ENCODE measurements around the gene INPP5B.
"Not testable (repeated sequence)": the region's sequence is repeated elsewhere in the genome, so short reads cannot be mapped to it uniquely, and the experiment has no call there.

The INPP5B gene

DNA sequence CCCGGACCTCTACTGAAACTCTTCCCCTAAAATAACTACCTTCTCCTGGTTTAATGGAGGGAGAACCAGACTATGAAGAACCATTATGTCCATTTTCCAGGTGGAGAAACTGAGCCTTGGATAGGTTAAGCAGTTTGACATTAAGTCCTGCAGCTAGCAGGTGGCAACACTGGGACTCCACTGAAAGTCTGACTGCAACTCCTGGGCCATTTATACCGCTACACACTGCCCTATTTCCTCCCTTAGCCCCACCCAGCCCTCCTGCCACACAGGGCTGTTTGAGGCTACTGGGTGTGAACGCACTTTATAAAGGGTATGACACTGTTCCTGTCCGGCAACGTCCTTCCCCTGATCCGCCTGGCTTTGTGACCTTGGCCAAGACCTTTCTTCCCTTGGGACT is 511 bp upstream of the INPP5B start:
- no peak for DNase-seq

DNA sequence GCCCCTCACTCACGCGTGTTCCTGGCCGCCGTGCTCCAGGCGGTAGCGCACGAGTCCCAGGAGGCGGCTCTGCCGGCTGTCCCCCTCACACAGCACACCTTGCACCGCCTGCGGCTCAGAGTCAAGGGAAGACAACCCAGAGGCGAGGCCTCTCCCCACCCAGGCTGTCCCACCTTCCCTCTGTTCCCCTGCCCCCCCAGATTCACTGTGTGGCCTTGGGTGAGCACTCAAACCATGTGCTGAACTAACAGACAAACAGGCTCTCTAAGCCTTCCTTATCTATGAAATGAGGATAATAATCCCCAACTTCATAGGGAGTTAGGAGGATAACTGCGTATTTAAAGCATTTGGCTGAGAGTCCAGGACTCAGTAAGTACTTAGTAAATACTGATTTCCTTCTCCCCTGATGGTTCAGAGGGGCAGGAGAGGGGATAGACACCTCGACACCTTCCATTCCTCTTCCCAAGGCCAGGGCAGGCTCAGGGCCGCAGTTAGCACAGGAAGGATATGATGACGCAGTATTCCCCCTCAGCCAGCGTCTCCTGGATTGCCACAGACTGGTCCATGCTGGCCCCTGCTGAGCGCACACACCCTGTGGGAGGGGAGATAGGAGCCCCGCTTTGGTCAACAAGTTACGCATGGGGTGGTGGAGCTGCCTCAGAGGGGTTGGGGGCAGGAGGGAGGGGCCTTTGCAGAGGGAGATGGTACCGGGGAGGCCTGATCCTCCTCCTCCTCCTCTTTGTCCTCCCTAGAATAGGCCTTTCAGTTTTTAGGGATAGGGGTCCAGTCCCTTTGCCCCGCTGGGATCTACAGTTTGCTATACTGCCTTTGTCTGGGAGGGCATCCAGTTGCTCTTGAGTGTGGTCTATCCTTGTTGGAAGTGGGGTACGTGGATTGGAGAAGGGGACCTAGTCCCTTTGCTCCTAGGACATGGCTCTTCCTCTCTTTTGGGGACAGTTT is 830 bp downstream of the INPP5B start:
- no peak for DNase-seq

DNA sequence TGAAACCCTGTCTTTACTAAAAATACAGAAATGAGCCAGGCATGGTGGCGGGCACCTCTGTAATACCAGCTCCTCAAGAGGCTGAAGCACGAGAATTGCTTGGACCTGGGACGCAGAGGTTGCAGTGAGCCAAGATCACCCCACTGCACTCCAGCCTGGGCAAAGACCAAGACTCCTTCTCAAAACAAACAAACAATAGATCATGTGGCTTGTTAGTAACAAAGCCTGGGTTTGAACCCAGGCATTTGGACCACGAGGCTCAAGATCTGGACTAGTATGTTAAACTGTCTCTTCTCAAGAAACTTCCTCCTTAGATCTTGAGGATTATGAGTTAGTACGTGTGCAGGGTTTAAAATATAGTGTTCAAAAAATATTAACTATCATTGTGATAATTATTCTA is 1.6 kb downstream of the INPP5B start:
- DNase-seq = no peak

DNA sequence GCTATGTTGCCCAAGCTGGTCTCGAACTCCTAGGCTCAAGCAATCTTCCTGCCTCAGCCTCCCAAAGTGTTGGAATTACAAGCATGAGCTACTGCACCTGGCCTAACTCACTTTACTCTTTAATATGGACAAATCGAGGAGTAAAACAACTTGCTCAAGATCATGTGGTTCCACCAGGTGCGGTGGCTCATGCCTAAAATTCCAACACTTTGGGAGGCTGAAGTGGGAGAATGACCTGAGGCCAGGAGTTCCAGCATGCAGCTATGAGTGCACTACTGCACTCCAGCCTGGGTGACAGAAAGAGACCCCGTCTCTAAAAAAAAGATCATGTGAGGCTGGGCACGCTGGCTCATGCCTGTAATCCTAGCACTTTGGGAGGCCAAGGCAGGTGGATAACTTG is 2.0 kb downstream of the INPP5B start:
- no peak for DNase-seq

DNA sequence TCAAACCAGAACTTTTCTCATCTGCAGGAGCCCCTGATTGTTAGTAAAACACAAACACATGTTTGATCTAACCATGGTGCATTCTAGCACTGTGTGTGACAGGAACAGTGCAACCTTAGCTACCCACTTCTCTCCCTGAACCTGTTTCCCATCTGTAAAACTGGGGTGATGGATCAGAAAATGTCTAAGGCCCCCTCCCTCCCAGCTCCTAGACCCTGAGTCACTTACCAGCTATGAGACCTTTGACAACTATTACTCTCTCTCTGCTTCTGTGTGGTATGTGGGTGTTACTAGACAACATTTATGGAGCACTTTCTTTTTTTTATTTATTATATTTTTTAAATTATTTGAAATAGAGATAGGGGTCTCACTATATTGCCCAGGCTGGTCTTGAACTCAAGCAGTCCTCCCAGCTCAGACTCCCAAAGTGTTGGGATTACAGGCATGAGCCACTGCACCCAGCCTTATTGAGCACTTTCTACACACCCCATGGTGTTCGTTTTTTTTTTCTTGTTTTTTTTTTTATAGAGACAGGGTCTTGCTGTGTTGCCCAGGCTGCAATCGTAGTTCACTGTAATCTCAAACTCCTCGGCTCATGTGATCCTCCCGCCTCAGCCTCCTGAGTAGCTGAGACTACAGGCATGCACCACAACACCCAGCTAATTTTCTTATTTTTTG is 2.6 kb downstream of the INPP5B start:
- no peak for DNase-seq

DNA sequence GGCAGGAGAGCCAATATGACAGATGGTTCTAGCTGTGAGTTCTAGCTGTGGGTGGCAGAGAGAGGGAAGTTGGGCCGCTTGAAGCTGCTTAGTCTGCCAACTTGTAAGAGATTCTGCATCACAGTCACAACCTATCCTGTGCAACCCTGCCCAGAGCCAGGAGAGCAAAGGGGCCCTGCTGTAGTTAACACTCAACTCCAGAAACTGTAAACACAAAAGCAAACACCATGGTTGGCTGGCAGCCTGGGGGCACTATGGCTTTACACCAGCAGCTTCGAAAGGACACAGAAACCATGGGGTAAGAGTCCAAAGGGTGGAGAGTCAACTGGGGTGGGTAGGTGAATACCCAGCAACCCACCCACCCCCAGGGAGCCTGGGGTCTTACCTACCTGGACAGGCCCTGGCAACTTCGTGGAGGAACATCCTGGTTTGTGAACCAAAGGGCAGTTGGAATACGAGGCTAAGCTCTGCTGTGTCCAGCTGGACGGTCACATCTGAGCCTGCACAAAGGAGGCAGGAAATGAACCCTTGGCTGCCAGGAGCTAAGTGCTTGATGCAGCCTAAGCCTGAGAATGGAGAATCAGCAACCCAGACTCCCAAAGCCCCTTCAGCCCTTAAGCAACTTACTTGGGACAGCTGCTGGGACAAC is 6.4 kb downstream of the INPP5B start:
- no peak for DNase-seq

DNA sequence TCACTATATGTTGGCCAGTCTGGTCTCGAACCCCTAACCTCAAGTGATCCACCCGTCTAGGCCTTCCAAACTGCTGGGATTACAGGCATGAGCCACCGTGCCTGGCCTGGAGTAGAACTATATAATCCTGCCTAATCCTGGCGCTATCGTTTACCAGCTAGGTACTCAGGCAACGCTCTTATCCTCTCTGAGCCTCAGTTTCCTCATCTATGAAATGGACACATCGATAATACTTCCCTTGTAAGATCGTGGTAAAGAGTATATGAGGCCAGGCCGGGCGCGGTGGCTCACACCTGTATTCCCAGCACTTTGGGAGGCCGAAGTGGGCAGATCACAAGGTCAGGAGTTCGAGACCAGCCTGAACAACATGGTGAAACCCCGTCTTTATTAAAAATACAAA is 10.1 kb downstream of the INPP5B start:
- DNase-seq = not testable (repeated sequence)

DNA sequence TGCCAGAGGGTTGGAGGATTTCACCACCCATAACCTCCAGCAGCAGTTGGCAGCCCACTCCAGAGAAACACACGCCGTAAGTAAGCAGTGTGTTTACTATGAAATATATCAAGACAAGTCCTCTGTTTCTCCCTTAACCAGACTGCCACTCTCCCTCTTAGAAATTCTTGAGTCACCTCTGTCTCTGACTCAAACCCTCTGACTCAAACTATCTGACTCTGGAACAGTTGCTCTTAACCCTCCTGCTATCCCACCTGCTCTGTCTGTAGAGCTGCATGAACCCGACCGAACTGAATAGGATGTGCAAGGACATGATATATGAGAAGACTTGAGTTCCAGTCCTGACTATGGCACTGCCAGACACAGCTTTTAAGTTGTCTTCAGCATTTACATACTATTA is 14.1 kb downstream of the INPP5B start:
- DNase-seq = no peak

DNA sequence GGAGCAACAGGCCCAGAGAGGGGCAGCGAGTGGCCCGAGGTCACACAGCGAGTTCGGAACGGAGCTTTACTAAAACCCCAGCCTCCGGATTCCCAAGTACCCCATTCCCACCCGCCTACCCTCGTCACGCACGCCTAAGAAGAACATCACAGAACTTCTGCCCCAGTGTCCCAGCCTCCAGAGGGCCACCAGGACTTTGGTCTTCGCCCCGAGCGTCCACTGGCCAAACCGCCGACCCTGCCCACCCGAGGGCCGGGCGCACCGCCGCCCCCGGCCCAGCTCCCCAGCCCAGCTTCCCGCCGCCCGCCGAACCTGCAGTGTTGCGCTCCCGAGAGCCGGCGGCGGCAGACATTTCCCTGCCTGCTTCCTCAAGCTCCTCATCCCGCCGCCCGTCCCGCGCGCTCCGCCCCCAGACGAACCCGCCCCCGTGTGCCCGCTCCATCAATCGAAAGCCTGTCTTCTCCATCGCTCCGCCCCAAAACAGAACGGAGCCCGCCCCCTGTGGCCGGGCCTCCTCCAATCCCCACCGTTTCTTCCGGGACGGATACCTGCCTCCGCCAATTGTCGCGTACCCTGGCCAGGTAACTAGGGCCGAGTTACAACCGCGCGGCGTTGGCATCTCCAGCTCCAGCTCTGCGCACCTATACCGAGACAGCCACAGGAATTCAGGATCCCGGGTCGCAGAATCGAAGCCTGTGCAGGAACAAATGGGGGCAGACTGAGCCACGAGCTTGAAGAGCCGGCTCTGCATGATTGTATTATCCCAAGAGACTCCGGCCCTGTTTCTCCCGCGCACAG is 15.3 kb downstream of the INPP5B start:
- peak; percentile 94 for DNase-seq

DNA sequence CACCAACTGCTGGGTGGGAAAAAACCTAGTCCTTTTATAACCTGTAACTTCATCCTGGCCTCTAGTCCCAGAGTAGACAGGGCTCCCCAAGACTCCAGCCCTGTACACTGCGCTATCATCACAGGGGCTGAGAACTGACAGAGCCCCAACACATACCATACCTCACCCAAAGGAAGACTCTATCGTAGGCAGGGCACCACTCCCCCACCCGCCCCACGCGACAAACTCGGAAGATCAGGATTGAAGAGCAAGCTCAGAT is 15.8 kb downstream of the INPP5B start:
- DNase-seq = no peak

DNA sequence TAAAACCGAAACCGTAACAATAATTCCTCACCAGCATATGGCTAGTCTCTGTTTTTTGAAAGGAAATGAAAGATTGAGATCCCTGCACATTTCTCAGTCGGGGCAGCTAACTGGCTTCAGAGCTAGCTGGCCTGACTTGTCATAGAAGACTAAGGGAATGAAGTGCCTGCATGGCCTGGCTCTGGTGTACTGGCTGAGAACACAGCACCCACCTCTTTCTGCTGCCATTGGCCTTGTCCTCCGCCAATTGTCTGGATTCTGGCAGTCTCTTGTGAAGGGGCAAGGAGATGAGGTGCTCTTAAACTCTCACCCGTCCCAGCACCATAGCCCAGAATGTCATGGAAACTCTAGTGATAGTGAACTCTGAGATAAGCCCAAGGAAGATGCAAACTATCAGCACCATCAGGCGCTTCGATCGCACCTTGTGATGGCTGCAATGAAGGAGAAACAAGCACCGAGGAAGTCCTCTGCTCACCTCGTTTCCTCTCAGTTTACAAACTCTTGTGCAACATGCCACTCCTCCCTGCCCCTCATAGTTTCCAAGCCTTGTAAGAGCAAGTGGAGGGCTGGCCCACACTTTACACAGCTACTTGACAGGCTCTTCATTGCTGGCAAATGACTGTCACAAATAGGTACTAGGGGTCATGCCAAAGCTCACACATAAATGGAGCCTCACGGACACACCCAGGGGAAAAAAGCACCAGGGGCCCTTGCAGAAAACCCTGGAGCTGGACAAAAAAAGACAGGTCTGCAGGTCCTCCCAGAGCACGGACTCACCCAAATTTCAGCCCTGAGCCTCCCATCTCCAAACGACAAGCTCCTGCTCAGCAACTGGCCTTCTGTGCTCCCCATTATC is 16.4 kb downstream of the INPP5B start:
- DNase-seq = no peak

DNA sequence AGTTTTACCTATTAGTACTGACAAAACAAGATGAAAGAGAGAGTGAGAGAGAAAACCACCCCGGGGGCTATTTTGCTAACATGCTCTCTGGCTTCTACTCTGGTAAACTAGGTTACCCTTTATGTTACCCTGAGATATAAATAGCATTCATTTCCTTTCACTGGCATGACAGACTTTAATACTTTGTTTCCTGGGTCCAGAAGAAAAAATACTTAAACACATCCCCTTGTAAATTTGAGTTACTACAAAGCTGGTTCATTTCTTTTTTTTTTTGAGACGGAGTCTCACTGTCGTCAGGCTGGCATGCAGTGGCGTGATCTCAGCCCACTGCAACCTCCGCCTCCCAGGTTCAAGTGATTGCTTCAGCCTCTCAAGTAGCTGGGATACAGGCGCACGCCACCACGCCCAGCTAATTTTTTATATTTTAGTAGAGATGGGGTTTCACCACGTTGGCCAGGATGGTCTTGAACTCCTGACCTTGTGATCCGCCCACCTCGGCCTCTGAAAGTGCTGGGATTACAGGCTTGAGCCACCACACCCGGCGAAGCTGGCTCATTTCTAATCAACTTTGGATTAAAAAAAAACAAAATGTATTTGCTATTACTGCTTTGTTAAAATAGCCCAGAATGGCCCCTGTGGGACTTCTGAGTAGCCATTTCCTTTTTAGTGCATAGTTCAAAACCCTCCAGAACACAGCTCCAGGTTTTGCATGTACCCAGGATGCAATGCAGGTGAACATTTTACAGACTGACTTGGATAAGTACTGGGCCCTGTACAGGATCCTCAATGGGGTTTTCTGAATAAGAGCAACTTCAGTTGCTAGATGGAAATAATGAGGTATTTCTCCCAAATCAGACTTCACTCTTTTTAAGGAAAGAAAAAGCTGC is 20.6 kb downstream of the INPP5B start:
- no peak for DNase-seq

DNA sequence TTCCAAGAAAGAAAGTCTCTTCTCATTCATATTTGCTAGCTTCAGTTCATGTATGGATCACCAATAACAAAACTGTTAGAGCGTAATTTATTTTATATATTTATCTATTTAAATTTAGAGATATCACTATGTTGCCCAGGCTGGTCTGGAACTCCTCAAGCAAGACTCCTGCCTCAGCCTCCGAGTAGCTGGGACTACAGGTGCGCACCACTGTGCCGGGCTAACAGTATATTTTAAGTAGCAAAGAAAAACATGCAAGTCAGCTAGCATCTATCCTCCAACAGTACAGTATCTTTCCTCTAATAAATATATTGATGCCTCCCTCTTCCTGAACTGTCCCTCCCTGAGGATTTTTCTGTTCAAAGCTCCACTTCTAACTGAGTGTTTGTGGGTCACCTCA is 21.5 kb downstream of the INPP5B start:
- DNase-seq = no peak

DNA sequence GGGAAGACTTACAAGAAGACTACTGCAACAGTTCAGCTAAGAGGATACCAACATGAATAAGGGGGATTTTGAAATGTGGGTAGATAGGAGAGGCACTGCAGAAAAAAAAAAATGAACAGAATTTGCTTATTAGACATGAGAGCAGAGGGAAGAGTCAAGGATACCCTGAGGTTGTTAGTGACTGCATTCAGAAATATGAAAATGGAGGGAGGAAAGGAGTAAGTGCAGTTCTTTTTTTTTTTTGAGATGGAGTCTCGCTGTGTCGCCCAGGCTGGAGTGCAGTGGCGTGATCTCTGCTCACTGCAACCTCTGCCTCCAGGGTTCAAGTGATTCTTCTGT is 23.3 kb downstream of the INPP5B start:
- DNase-seq = no peak

DNA sequence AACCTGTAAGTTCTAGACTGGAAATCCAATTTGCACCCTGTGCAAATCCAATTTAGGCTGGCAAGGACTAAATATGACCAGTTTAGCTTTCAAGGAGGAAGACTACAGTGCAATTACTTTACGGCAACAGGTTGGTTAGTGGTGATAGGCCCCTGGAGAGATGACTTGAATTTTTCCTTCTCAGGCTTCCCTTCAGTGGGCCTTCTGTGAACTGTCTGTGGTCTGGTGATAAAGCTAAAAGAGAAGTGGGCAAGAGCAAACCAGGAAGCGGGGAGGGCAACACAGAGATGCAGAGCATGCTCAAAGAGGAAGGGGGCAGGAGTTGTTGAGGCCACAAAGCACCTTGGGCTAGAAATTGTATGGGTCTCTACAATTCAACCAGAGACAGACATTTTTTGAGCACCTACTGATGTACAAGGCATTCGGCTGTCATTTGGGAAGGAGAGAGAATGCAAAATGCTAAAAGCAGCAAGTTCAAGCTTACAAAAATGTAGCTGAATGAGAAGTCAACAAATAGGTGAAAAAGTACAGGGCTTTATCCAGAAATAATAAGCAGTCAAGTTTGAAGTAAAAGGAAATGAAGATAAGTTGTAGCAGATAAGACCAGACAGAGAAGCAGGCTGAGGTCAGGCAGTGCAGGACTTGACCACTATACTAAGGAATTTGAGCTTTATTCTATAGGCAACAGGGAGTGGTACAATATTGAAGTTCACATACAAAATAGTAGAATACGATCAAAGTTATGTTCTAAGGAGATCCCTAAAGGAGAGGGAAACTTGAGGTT is 23.9 kb downstream of the INPP5B start:
- DNase-seq = peak; percentile 49

DNA sequence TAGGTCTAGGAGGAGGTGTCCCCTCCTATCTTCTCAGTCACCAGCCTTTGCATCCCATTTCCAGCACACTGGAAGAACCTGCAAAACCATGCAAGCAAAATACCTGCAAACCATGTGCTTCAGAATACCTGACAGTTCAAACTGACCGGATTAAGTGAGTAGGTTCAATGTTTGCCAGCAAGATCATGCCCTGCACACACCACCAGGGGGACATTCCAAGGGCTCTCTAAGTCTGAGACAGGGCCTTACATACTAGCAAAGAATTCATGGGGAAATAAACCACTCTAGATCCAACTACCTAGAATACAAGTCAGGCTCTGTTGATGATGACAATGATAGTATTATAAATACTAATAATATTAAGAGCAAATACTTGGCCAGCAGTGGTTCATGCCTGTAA is 27.6 kb downstream of the INPP5B start:
- no peak for DNase-seq

DNA sequence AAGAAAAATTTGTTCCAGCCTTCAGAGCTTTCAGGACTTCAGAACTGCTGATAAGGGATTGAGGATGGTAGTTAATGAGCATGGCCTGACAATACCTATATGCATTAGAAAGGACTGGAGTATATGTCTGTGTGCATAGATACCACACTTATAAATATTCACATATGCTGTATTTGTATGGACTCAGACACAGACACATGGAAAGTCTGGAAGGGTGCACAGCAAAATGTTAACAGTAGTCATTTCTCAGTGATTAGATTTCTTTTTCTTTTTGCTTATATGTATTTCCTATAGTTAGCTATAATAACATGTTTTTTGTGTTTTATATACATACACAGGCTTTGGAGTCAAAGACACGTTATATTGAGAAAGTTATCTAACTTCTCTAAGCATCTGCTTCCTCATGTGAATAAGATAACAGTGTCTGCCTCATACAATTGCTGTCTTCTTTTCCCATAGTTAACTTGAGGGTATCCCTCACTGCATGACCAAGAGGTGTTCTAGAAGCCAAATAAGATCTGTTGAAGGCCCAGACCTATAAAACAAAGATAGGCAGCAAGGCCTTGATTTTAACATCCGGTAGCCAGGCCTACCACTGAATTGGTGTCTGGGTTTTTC is 31.3 kb downstream of the INPP5B start:
- no peak for DNase-seq

DNA sequence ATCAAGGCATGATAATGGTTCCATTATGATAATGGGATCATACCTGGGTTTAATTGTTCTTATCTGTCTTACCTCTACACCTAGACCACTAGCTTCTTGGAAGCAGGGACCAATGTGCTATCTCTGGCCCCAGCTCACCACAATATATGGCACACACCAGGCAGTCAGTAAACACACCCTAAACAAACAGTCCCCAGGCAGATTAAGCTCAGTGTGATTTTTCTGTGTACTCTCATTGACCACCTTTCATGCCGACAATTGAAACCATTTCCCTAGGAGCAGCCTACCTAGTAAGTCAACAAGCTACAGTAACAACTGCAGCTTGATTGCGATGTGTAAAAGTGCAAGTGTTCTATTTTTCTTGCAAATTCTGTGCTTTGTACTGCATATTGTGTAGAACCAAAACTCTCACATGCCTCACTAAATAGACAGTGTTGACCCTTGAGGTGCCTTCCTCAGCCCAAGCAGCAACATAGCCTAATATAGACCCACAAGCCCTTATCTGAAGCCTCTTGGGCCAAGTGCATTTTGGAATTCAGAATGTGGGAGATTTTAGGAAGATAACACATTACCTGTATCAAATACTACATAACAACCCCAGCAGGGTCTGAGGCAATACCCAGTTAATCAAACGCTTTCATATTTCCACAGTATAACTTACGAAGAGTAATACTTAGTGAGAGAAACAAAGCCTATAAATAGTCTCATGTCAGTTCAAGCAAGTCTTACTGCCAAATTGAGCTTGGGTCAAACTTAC is 32.0 kb downstream of the INPP5B start:
- no peak for DNase-seq

DNA sequence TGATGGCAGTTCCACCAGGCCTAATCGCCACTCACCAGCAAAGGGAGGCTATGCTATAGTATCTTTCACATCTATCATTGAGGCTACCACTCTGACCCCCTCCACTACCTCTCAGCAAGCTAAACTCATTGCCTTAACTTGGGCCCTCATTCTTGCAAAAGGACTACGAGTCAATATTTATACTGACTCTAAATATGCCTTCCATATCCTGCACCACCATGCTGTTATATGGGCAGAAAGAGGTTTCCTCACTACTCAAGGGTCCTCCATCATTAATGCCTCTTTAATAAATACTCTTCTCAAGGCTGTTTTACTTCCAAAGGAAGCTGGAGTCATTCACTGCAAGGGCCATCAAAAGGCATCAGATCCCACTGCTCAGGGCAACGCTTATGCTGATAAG is 35.4 kb downstream of the INPP5B start:
- DNase-seq = not testable (repeated sequence)
